Fibroblast of the aortic adventitia (primary cell): ENCODE results near the gene SLC35F3. TPM values are rescaled to one million over a fixed set of nuclear protein-coding genes. Genes with fewer than 3 reads are reported as not detected.

ENCODE experiments used
- DNase-seq: peaks from one replicate; pipeline ENCODE4 v3.0.0-alpha.2; 2010; ENCODE audit warnings: low read depth
- H3K4me3 ChIP-seq: 2 replicates; pipeline ENCODE4 v1.5.1; 2011; ENCODE audit warnings: low read depth, mild to moderate bottlenecking, control low read depth, low read length, moderate library complexity
- CTCF ChIP-seq: IDR thresholded peaks from 2 replicates; pipeline ENCODE4 v1.5.1; 2011; ENCODE audit warnings: mild to moderate bottlenecking, low read length, control low read depth, inconsistent platforms; ENCODE audit not compliant: insufficient read depth
- total RNA-seq: library from RNA; depleted of rRNA; stranded (reverse); fragments of >200 nt; gene quantifications from 2 replicates; pipeline ENCODE4 v1.2.3, GENCODE V29; 2012; ENCODE audit warnings: low replicate concordance

SLC35F3 gene
- total RNA-seq, 1 donor: not detected

- TF ChIP-seq CTCF: no peak
- no peak overlapping the region for H3K4me3 ChIP-seq
- DNase-seq: no peak
Observed at GRCh38 chr1:233994112-233994511, 89.6 kb downstream of the SLC35F3 start.

- H3K4me3 ChIP-seq: no peak overlapping the region
- no peak for TF ChIP-seq CTCF
- DNase-seq: no peak
Observed at GRCh38 chr1:233998456-233998855, 94.0 kb downstream of the SLC35F3 start.

DNA sequence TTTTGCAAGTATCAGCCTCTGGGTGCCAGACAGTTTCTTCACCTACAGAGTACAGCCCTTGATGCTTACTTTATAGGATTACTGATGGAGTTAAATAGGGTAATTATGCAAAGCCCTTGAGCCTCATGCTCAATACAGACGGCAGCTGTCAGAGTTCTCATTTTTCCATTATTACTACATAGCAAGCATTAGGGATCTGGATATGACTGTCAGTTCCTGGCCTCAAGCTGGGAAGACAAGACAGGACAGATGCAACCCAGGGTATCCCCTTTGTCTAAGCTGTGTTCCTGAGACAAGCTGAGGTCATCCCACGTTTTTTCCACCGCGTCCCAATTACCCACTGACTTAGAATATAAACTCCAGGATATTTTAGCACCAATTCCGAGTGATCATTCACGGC, 94.4 kb downstream of the SLC35F3 start:
- TF ChIP-seq CTCF: no peak
- no peak overlapping the region for H3K4me3 ChIP-seq
- no peak for DNase-seq

DNA sequence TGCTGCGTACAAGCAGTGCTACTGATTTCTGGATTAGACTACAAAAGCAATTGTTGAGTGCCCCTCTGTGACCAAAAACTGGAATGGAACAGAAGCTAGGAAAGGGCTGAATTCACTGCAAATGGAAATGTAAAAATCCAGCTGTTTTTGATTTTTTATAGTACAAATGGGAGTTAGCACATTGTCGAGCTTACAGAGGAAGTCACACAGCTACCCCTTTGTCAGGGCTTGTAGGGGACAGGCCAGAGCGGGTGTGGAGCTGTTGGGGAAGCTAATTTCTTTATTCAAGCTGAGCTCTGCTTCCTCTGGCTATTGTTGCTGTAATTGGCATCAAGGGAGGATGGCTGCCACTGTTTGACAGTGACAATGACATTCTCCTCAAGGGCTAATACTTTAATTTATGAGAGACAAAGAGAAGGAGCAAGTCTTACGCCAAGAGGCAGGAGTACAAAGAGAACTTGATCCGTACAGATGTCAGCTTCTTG, 96.1 kb downstream of the SLC35F3 start:
- no peak for TF ChIP-seq CTCF
- no peak overlapping the region for H3K4me3 ChIP-seq
- no peak for DNase-seq

- TF ChIP-seq CTCF: no peak
- no peak for DNase-seq
- no peak overlapping the region for H3K4me3 ChIP-seq
Observed at GRCh38 chr1:234001817-234002216, 97.3 kb downstream of the SLC35F3 start.

GRCh38 chr1:234004591-234004990, 100.1 kb downstream of the SLC35F3 start:
- DNase-seq: no peak
- no peak for TF ChIP-seq CTCF
- H3K4me3 ChIP-seq: no peak overlapping the region

- no peak overlapping the region for H3K4me3 ChIP-seq
- DNase-seq: no peak
- no peak for TF ChIP-seq CTCF
Observed at GRCh38 chr1:234007684-234008083, 103.2 kb downstream of the SLC35F3 start.
